ENCODE results near the gene UXS1.

Gene UXS1

GRCh38 chr2:106059416-106060065 lies 134.6 kb downstream of the UXS1 start:
- TF ChIP-seq TCF4 (CRISPR knock-in tag; IDR thresholded peaks at IDR 0.05; ENCODE audit: borderline replicate concordance) (no peak), CREB5 (CRISPR knock-in tag; IDR thresholded peaks at IDR 0.05; ENCODE audit: low read depth) (no peak), ZNF70 (CRISPR knock-in tag; IDR thresholded peaks at IDR 0.05) (no peak), ISL1 (CRISPR knock-in tag; IDR thresholded peaks at IDR 0.05) (no peak), ZFP30 (CRISPR knock-in tag; IDR thresholded peaks at IDR 0.05) (no peak), OSR1 (CRISPR knock-in tag; IDR thresholded peaks at IDR 0.05) (no peak), ESRRG (CRISPR knock-in tag; IDR thresholded peaks at IDR 0.05) (no peak), CSDC2 (CRISPR knock-in tag; IDR thresholded peaks at IDR 0.05) (no peak), ARNTL (CRISPR knock-in tag; IDR thresholded peaks at IDR 0.05; ENCODE audit: borderline replicate concordance, low read depth) (no peak), TOX (CRISPR knock-in tag; IDR thresholded peaks at IDR 0.05; ENCODE audit: borderline replicate concordance) (no peak), ZFP3 (CRISPR knock-in tag; IDR thresholded peaks at IDR 0.05) (no peak), POU6F1 (CRISPR knock-in tag; IDR thresholded peaks at IDR 0.05; ENCODE audit: borderline replicate concordance, low read depth) (no peak), SNAI2 (CRISPR knock-in tag; IDR thresholded peaks at IDR 0.05) (no peak), ZNF565 (CRISPR knock-in tag; conservative IDR thresholded peaks at IDR 0.05; ENCODE audit: low read depth) (no peak), CSRNP3 (CRISPR knock-in tag; IDR thresholded peaks at IDR 0.05) (no peak)
- no peak for ATAC-seq

- no peak for ATAC-seq
- TF ChIP-seq SNAI2 (CRISPR knock-in tag; IDR thresholded peaks at IDR 0.05): no peak
- no peak for TF ChIP-seq ZFP30 (CRISPR knock-in tag; IDR thresholded peaks at IDR 0.05)
- no peak for TF ChIP-seq BACH2 (CRISPR knock-in tag; IDR thresholded peaks at IDR 0.05; ENCODE audit: borderline replicate concordance)
- no peak for TF ChIP-seq ZNF565 (CRISPR knock-in tag; conservative IDR thresholded peaks at IDR 0.05; ENCODE audit: low read depth)
- no peak for TF ChIP-seq TOX (CRISPR knock-in tag; IDR thresholded peaks at IDR 0.05; ENCODE audit: borderline replicate concordance)
- TF ChIP-seq GLIS3 (CRISPR knock-in tag; IDR thresholded peaks at IDR 0.05): no peak
- TF ChIP-seq CSDC2 (CRISPR knock-in tag; IDR thresholded peaks at IDR 0.05): no peak
- TF ChIP-seq ARNTL (CRISPR knock-in tag; IDR thresholded peaks at IDR 0.05; ENCODE audit: borderline replicate concordance, low read depth): no peak
- no peak for TF ChIP-seq PPARA (CRISPR knock-in tag; IDR thresholded peaks at IDR 0.05; ENCODE audit: borderline replicate concordance)
- TF ChIP-seq TCF4 (CRISPR knock-in tag; IDR thresholded peaks at IDR 0.05; ENCODE audit: borderline replicate concordance): no peak
Measured at GRCh38 chr2:106058469-106059137, 135.5 kb downstream of the UXS1 start.

GRCh38 chr2:106057206-106057605 lies 136.9 kb downstream of the UXS1 start:
- ATAC-seq: no peak
- TF ChIP-seq TCF4 (CRISPR knock-in tag; IDR thresholded peaks at IDR 0.05; ENCODE audit: borderline replicate concordance) (no peak), PATZ1 (CRISPR knock-in tag; IDR thresholded peaks at IDR 0.05; ENCODE audit: borderline replicate concordance) (no peak), ZNF70 (CRISPR knock-in tag; IDR thresholded peaks at IDR 0.05) (no peak), ZFP3 (CRISPR knock-in tag; IDR thresholded peaks at IDR 0.05) (no peak), ZNF8 (CRISPR knock-in tag; IDR thresholded peaks at IDR 0.05) (no peak), ARNTL (CRISPR knock-in tag; IDR thresholded peaks at IDR 0.05; ENCODE audit: borderline replicate concordance, low read depth) (no peak)

Measured in SK-N-SH treated with all-trans-retinoic acid at 6 μM for 48 hours (cell line).